ENCODE results near the gene IGF2BP2.
"Not testable (repeated sequence)": the region's sequence is repeated elsewhere in the genome, so short reads cannot be mapped to it uniquely, and the experiment has no call there.

Gene IGF2BP2

DNA sequence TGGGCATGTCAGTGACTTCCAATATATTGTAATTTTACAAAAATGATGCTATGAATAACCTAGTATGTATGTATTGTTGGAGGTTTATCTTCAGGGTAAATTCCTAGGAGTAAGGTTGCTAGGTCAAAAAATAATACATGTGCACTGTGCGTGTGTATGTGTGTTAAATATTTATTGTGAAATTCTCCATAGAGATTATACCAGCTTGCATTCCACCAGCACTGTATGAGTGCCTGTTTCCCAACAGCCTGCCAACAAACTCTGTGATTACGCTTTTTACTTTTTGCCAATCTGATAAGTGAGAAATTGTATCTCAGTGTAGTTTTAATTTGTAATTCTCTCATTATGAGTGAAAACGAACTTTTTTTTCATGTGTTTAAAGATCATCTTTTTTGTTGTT is 12.6 kb upstream of the IGF2BP2 start:
- DNase-seq (ENCODE audit: low spot score): no peak

DNA sequence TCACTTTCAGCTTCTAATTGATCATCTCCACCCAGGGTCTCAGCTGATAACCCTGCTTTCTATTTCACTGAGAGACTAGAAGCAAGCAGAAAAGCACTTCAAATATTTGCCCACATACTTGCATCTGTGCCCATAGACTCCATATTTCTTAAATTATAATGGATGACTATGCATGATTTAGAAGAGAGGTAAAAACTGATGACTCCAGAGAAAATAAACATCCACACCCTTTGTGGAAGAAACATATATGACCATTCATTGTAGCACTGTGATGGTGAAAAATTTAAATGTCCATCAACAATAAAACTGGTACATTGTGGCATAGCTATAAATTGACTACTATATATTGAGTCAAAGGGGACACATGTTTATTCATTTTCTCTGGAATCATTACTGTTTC is 7.1 kb upstream of the IGF2BP2 start:
- DNase-seq (ENCODE audit: low spot score): no peak

DNA sequence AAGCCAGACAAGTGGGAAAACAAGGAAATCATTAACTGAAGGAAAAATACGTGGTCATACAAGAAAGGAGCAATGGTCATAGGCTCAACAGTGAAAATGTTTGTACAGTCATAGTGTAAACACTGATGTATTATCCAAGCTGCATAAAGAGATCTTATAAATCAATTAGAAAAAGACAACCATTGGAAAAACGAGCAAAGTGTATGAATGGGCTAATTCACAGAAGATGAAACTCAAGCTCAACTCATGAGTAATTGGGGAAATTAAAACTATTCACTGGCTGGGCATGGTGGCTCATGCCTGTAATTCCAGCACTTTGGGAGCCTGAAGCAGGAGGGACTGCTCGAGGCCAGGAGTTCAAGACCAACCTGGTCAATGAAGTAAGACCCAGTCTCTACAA is 6.4 kb upstream of the IGF2BP2 start:
- no peak for DNase-seq (ENCODE audit: low spot score)

DNA sequence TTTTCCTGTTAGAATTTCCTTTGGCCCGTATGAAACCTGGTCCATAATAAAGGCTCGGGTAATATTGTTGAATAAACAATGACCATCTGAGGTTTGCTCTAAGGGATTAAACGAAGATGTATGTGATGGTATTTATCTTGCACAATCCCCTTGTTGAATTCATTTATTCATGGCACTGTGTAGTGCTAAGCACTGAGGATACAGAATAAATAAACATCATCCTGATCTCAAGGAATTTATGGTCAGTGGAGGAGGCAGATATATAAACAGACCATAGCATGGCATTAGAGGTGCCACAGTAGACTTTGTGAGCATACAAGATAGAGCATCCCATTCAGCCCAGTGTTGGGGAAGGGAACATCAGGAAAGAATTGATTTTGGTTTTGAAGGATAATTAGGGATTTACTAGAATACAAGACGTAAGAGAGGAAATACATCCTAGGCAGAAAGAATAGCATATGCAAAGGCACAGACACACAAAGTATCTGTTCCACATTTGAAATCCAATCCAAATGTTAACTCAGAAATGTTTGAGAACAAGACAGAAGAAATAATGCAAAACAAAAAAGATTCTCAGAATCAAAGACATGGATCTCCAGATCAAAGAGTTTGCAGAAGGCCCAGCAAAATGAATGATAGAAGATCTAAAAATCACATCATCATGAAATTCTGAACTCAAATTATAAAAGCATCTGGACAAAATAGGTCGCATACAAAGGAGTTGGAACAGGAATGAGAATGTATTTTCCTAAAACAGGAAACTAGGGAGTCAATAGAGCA is 5.4 kb upstream of the IGF2BP2 start:
- no peak for DNase-seq (ENCODE audit: low spot score)

DNA sequence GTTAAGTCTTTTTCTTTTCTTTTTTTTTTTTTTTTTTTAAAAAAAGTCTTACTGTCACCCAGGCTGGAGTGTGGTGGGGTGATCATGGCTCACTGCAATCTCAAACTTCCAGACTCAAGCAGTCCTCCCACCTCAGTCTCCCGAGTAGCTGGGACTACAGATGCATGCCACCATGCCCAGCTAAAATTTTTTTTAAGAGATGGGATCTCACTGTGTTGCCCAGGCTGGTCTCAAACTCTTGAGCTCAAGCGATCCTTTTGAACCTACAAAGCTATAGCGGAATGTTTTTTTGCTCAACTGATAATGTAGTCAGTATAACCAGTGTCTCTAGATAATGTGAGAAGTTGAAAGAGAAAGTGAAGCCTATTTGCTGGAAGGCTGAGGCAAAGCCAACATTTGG is 3.9 kb upstream of the IGF2BP2 start:
- DNase-seq (ENCODE audit: low spot score): no peak

DNA sequence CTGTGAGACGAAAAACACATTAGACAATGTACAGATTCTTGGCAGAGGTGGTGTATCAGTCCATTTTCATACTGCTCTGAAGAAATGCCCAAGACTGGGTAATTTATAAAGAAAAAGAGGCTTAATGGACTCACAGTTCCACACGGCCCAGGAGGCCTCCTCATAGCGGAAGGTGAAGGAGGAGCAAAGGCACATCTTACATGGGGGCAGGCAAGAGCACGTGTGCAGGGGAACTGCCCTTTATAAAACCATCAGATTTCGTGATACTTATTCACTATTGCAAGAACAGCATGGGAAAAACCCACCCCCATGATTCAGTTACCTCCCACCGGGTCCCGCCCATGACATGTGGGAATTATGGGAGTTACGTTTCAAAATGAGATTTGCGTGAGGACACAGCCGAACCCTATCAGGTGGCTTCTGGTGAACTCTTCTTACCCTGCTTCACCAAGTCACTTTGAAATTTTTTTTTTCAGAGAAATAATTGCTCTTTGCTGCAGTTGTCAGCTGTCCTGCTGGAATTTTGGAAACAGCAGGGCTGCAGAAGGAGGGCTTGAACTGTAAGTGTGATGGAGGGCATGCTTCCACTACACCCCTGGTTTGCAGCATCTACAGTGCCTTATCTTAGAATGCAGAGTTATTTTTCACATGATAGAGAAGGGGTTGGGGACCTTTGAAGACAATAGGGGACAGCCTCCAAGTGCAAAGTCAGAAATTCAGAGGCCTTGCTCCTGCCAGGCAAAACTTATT is 2.9 kb upstream of the IGF2BP2 start:
- no peak for DNase-seq (ENCODE audit: low spot score)

DNA sequence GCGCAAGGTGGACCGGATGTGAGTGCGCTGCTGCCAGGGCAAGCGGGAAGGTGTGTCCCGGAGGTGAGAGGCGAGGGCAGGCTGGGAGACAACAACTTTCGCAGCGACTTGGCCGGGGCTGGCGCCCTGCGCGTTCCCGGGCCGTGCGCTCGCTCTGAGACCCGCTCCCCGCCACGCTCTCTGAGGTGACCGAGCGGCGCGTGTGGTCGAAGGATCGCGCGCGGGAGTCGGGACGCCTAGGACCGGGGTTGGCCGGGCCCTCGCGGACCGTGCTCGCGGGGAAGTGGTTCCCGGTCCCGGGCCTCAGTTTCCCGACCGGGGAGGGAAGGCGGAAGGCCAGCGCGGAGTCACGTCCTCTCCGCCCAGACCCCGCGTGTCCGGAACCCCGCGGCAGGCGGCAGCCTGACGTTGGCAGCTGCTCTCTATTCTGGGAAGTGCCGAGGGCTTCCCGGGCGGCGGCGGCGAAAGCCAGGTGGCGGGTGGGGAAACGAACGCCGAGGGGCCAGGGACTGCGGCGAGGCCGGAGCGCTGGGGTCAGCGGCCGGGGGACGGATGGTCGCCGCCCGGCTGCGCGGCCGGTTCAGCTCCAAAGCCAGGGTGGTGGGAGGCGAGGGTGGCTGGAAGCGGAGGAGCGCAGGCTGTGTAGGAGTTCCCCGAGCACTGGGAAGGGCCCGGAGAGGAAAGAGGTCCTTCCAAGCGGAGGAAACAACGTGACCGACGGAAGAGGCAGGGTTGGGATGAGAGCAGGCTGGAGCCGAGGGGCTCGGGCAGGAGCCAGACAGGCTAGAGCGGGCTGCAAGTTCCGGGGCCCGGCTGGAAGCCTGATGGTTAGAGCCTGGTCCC is 1.0 kb upstream of the IGF2BP2 start:
- peak; percentile 66 for DNase-seq (ENCODE audit: low spot score)

DNA sequence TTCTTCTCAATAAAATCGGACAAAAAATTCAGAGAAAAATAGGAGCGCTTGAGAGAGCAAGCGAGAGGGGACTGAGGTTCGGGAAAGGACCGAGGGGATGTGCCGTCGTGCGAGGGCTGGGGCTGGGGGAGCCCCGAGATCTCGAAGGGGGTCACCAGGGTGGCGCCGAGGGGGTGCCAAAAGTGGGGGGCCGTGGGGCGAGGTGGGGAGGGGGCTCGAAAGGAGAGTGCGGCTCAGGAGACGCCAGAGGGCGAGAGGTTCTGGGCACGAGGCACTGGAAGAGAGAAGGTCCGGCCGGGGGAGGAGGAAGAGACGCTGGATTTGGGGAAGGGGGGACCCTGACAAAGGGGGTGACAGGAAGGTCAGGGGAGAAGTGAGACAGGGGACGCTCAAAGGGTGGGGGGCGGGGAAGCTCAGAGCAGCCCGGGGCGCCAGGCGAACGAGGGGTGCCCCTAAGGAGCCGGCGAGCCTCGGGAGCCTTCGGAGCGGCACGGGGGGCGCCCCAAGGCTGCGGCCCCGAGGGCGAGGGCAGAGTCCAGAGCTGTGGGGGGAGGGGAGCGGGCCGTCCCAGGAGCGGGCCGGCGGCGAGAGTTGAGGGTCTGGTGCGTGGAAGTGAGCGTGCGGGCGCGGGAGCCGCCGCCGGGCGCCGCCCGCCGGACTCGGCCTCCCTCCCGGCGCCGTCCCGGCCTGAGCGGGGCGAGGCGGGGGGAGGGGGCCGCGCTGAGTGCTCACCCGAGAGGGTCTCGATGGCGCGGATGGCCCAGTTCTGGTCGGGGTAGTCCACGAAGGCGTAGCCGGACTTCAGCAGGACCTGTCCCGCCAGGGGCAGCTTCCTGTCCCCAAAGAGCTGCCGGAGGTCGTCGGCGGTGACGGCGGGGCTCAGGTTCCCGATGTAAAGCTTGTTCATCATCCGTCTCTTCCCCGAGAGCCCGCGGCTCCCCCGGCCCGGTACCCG is 514 bp downstream of the IGF2BP2 start:
- peak; percentile 45 for DNase-seq (ENCODE audit: low spot score)

DNA sequence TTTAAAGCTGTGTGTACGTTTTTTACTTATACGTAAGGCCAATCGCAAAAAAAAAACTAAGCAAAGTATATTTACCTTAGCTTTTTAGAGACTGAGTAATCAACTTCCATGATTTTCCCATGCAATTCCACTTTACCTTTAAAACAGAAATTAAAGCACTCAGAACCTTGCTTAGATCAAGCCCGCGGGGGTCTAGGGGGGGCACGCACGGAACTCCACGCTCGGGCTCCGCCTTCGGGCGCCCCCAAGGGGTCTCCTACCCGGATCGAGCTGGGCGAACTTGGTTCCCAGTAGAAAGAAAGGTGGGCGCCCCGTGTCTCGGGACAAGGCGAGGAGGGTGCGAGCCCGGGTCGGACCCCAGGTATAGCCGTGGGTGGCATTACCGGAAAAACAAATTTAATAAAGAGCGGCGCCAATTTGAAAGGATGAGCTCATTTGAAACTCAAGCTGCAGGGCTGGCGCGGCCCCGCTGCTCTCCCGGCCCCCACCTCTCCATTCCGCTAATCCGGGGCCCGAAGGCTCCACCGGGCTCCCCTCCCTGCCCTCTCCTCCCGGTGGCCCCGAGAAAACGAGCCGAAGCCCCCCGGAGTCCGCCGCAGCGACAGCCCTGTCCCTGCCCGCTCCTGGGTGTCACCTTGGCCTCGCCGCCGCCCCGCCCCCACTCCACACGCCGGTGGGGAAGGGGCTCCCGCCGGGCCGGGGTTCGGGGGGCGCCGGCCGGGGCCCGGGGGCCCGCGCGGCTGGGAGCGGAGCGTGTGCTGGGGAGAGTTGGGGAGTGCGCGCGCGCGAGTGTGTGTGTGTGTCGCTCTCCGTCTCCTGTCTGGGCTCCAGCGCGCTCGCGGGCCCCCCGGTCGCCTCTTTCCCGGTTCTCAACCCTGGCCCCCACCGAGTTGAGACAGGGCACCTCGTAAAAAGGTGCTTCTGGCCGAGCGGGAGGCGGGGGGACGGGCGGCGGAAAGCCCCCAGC is 1.5 kb downstream of the IGF2BP2 start:
- peak; percentile 29 for DNase-seq (ENCODE audit: low spot score)

DNA sequence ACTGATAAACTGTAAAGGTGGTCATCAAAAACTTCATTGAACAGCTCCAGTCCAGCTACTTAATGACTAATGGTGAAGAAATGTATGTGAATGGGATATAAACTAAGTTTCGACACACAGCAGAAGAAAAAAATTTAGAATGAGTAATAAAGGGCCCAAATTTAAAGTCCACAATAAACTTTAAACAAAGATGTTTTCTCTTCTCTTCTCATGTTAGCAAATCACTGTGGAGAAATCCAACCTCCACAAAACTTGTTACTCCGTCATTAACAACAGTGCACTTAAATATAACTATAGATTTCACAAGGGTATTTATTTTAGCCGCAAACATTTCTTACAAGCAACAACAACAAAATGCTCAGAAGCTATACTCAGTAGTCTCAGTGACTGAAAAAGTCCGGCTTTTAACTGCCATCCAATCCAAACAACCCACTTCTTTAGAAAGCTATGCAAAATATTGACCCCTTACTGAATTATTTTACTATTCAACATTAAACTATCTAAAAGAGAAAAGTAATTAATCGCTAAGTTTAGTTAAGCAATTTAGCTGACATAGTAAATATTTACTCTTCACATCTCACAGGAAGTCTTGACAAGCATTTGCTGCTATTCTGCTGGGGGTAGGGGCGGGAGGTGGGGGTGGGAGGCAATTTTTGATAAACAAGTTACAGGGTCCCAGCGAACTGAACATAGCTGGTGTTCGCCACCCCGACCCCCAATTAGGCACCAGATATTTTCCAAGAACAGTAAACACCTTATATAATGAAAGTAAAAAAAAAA is 2.4 kb downstream of the IGF2BP2 start:
- DNase-seq (ENCODE audit: low spot score): peak; percentile 33

DNA sequence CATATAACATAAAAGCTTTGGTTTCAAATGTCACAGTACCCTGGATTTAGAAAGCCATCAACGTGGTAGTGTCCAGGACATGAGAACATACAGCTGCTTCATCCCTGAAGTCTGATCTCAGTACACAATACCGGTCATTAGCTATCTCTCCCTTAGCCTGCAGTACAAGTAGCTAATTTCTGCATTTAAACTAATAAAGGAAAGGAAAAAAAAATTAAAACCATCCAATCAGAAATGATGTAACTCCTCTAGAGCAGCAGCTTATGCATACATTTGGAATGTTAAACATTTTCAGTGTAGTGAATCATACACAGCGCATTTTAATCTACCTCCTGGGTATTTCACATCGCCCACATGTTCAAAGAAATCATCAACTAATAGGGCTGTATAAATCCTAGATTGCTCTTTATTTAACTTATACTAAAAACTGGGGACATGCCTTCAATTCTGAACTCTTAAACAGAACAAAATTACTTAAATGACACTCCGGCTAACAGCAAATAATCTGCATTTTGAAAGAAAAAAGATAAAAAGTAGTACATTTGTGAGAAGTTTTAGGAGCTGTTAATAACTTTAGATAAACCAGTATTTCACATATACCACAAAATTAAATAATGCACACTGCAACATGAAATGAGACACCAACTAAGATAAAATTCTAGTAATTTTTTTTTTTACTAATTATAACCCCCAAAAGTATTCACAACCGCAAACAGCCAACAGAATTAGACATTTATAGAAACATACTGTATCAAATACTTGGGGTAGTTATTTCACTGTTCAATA is 3.7 kb downstream of the IGF2BP2 start:
- DNase-seq (ENCODE audit: low spot score): no peak

DNA sequence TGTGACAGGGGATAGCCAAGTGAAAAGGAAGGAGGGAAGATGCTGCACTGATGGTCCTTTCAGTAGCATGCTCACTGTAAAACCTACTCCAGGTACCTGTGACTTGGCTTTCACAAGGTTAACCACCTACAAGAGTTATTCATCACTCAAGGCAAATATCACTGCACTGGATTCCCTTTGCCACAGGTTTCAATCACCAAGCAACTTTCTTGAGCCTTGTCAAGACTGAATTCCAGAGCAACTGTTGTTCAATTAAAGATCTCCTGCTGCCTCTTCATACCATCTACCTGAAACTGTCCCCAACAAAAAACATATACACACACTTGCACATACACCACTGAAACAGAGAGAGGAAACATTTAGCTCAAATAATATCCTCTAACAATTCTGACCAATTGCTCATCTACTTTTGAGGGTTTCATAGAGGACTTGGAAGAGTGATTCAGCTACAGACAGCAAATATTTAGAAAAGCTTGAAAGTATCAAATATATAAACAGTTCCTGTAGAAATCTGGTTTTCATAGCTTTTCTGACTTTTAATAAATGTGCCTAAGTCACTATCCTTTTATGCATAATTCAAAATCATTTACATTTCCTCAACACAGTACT is 6.5 kb downstream of the IGF2BP2 start:
- DNase-seq (ENCODE audit: low spot score): no peak

DNA sequence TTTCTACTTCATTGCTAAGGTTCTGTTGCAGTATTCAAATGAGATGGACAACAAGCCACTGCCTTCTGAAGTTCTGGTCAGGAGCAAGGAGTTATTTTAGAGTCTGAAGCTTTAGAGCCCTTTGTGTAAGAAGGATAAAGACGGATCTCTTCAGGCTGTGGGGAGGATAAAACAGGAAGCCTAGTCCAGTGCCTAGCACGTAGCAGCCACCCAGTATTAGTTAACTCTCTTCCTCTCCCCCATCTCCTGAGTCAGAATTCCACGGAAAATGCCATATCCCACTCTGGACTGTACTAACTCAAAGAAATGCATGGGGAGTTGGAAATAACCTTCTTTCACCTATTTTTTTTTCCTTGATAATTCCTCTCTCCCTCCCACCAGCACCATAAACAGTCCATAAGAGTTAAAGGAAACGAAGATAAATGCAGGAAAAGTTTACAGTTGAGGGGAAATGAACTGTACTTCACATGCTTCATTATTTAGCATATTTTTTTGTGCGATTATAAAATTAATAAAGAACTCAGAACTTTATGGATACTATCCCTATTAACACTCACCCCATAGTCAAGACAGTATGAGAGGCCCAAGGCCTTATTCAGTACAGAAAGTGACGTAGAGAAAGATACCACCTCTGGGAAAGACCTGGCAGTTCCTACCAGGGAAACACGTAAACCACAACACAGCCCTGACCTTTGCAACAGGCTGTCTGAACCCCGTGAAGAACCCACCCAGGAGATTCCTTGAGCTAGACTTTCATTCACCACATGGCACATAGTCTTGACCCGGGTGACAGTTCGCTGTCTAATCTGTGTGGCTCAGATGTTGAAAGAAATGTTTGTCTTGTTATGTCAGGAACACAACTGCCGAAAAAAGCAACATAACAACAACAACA is 9.2 kb downstream of the IGF2BP2 start:
- DNase-seq (ENCODE audit: low spot score): no peak

DNA sequence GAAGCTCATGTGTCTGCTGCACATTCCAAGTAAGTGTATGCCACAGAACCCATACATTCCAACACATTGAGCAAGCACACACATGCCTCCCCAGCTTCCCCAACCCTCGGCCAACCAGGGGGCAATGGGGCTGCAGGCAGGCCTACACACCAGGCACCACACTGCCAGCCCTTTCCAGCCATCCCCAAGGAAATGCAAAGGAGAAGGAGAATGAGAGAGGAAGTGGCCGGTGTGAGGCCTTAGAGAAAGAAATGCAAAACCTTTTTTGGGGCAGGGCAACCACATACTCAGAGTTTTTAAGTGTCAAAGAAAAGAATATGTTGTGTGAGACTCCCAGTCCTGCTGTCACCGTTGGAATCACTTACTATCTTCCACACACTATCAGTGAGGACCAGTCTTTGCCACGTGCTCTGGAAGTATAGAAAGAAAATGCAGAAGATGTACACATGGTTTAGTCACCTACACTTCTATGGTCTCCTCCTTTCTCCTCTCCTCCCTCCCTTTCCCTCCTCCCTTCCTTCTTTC is 11.1 kb downstream of the IGF2BP2 start:
- no peak for DNase-seq (ENCODE audit: low spot score)

DNA sequence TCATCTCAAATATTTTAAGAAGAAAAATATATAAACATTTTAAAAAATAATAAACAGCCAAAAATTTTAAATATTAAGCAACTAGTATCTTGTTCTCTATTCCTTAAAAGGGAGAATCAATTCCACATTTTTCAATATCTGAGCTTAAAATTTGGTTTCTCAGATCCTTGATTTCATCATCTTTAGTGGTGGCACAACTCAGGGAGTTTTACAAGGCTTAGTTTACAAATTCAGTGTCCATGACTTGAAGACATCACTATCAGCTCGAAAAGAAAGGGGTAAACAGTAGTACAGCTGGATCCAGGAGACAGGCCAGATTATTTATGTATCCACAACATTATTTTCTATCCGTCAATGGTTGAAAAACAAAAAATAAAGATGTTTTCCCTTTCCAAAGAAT is 11.6 kb downstream of the IGF2BP2 start:
- DNase-seq (ENCODE audit: low spot score): no peak

DNA sequence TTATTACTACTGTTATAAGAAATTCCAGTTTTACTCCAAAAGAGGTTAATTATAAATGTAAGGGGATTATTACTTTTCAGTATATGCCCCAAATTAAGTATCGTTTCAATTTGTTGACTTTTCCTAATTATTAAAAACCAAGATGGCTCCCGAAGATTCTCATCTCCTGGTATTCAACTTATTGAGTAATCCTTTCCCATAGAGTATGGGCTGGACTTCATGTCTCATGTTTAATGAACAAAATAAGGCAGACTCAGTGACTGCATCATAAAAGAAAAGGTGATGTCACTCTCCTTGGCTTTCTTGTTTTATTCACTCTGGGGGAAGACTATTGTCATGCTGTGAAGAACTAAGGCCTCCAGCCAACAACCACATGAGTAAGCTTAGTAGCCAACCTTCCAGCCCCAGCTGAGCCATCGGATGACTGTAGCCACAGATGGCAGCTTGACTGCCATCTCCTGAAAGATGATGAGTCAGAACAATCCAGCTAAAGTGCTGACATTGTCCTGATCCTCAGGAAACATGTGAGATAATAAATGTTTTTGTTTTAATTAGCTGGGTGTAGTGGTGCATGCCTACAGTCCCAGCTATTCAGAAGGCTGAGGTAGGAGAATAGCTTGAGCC is 17.3 kb downstream of the IGF2BP2 start:
- DNase-seq (ENCODE audit: low spot score): no peak

DNA sequence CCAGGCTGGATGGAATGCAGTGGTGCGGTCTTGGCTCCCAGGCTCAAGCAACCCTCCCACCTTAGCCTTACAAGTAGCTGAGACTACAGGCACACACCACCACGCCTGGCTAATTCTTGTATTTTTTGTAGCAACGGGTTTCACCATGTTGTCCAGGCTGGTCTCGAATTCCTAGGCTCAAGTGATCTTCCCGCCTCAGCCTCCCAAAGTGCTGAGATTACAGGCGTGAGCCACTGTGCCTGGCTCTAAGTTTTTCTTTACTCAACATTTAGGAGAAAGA is 26.1 kb downstream of the IGF2BP2 start:
- not testable (repeated sequence) for DNase-seq (ENCODE audit: low spot score)

Data from HuH-7.5 (cell line).